ENCODE results near the gene RPGRIP1L. TPM values are rescaled to one million over a fixed set of nuclear protein-coding genes. Genes with fewer than 3 reads are reported as not detected.

Gene RPGRIP1L
- total RNA-seq, 1 donor from 2014 or later = 0.96 TPM

DNA sequence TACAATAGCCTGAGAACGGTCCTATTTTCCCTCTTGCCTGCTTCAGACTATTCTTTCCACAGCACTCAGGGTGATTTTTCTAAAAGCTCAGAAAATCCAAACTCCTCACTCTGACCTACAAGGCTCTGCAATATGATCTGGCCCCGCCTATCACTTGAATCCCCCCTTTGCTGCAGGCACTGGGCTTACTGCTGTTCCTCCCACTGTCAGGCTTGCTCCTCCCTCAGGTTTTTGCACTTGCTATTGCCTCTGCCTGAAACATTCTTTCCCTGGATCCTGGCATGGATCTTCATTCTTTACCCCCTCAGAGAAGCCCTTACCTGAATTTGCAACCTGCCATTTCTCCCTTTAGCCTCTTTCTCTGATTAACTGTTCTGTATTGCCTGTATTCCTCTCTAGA is 52.3 kb downstream of the RPGRIP1L start:
- H3K4me3 ChIP-seq = no peak overlapping the region
- TF ChIP-seq, protein P1, sequence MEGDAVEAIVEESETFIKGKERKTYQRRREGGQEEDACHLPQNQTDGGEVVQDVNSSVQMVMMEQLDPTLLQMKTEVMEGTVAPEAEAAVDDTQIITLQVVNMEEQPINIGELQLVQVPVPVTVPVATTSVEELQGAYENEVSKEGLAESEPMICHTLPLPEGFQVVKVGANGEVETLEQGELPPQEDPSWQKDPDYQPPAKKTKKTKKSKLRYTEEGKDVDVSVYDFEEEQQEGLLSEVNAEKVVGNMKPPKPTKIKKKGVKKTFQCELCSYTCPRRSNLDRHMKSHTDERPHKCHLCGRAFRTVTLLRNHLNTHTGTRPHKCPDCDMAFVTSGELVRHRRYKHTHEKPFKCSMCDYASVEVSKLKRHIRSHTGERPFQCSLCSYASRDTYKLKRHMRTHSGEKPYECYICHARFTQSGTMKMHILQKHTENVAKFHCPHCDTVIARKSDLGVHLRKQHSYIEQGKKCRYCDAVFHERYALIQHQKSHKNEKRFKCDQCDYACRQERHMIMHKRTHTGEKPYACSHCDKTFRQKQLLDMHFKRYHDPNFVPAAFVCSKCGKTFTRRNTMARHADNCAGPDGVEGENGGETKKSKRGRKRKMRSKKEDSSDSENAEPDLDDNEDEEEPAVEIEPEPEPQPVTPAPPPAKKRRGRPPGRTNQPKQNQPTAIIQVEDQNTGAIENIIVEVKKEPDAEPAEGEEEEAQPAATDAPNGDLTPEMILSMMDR (IDR thresholded peaks at IDR 0.05) = no peak
- no peaks in the 10 kb centered on the region for H3K9me3 ChIP-seq
- no peak overlapping the region for H3K27ac ChIP-seq
- intact Hi-C loops (cut with DNase I) = no loop called here
- no peak for DNase-seq (ENCODE audit: low spot score in 2 of 2)
- H3K27me3 ChIP-seq = no peaks in the 10 kb centered on the region
- H3K4me1 ChIP-seq = no peaks in the 10 kb centered on the region
- H3K36me3 ChIP-seq = peaks cover 0 to 13% of the 10 kb centered on the region in 2 donors

DNA sequence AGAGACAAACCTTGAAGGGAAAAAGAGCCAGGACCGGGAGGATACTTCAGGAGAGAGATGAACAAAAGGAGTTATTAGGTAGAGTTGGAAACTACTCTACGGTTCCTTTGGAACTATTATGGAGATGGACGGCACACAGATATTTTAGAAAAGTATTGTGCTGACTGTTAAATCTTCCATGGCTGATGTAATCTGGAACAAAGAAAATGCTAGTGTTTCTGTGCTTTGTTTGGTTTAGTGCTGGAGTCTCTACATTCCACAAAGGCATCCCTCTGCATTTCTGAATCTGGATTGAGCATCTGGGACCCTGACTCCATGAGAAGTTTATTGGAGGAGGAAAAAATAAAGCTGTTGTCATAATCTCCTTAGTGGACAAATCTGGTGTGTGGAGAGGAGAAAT is 57.2 kb downstream of the RPGRIP1L start:
- Histone ChIP-seq H3K9me3 (peaks cover 0 to 8% of the 10 kb centered on the region in 2 donors), H3K36me3 (peaks cover 2 to 13% of the 10 kb centered on the region in 2 donors), H3K4me1 (no peaks in the 10 kb centered on the region), H3K27me3 (no peaks in the 10 kb centered on the region), H3K27ac (no peak overlapping the region), H3K4me3 (no peak overlapping the region)
- intact Hi-C loops (cut with DNase I) = no loop called here
- DNase-seq (ENCODE audit: low spot score in 2 of 2) = no peak
- TF ChIP-seq, protein P1 (IDR thresholded peaks at IDR 0.05) = no peak

DNA sequence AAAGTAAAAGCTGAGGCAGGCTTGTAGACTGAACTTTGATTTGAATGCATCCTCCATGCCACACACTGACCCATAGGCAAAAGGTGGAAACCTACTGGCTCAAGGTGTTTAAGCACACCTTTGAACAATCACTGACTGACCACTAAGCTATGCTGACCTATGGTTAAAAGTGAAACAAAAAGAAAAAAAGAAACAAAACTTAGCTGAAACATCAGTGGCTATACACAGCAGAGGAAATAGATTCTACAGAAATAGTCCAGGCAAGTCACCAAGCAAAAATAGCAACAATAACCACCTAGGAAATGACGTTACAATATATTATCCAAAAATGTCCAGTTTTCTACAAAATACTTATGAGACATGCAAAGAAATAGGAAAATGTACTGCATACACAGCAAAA is 60.2 kb downstream of the RPGRIP1L start:
- Histone ChIP-seq H3K36me3 (peaks cover 2 to 13% of the 10 kb centered on the region in 2 donors), H3K9me3 (peaks cover 0 to 8% of the 10 kb centered on the region in 2 donors), H3K27ac (no peak overlapping the region), H3K4me1 (no peaks in the 10 kb centered on the region), H3K4me3 (no peak overlapping the region), H3K27me3 (no peaks in the 10 kb centered on the region)
- DNase-seq (ENCODE audit: low spot score in 2 of 2) = no peak
- intact Hi-C loops (cut with DNase I) = no loop called here
- TF ChIP-seq, protein P1 (IDR thresholded peaks at IDR 0.05) = no peak

DNA sequence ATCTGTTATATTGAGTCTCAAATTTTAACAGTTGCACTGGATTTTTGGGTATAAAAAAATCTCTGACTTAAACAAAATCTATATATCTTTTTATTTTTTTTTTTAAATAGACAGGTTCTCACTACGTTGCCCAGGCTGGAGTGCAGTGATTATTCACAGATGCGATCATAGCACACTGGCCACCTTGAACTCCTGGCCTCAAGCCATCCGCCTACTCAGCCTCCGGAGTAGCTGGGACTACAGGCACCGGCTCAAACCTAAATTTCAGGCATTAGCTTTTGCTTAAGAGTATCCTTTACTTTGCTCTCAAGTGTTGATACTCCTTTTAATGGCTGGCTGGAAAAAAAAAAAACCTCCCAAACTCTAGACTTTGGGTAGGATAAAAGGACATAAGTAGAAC is 61.6 kb downstream of the RPGRIP1L start:
- Histone ChIP-seq H3K4me1 (no peaks in the 10 kb centered on the region), H3K4me3 (no peak overlapping the region), H3K9me3 (peaks cover 0 to 8% of the 10 kb centered on the region in 2 donors), H3K27ac (no peak overlapping the region), H3K27me3 (no peaks in the 10 kb centered on the region), H3K36me3 (peaks cover 2 to 8% of the 10 kb centered on the region in 2 donors)
- intact Hi-C loops (cut with DNase I) = no loop called here
- no peak for DNase-seq (ENCODE audit: low spot score in 2 of 2)
- TF ChIP-seq, protein P1 (IDR thresholded peaks at IDR 0.05) = no peak

DNA sequence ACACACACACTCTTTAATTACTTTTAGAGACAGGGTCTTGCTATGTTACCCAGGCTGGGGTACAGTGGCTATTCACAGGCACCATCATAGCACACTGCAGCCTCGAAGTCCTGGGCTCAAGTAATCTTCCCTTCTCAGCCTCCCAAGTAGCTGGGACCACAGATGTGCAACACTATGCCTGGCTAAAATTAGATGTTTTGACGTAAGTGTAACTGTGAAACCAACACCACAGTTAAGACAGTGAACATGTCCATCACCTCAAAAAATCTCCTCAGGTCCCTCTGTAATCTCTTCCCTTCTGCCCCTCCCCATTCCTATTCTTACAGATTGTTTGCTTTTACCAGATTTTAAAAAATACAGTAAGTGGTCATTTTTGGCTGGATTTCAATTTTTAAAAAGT is 66.7 kb downstream of the RPGRIP1L start:
- H3K36me3 ChIP-seq = peaks cover 0 to 4% of the 10 kb centered on the region in 2 donors
- H3K4me1 ChIP-seq = no peaks in the 10 kb centered on the region
- H3K27ac ChIP-seq = no peak overlapping the region
- no peaks in the 10 kb centered on the region for H3K27me3 ChIP-seq
- no peak for DNase-seq (ENCODE audit: low spot score in 2 of 2)
- TF ChIP-seq, protein P1 (IDR thresholded peaks at IDR 0.05) = no peak
- H3K4me3 ChIP-seq = no peak overlapping the region
- no peaks in the 10 kb centered on the region for H3K9me3 ChIP-seq
- intact Hi-C loops (cut with DNase I) = no loop called here

DNA sequence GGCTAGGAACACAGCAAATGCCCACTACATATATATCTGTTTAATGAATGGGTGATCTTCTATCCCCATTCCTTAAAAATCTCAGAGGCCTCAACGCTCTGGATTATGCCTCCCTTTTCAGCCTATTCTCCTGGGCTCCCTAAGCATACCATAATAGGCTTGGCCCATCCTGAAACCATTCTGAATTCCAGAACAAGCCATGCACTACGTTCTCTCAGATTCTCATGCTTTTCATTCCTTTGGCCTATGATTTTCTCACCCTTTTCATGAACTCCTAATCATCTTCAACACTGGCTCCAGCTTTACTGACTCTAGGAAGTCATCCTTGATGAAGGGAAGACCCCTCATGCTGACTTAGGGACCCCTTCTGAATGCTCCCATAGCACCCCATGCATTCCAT is 71.1 kb downstream of the RPGRIP1L start:
- intact Hi-C loops (cut with DNase I) = no loop called here
- no peak for DNase-seq (ENCODE audit: low spot score in 2 of 2)
- H3K36me3 ChIP-seq = peaks cover 0 to 4% of the 10 kb centered on the region in 2 donors

More for the DNA sequence above, 71.1 kb downstream of the RPGRIP1L start:
- Histone ChIP-seq H3K4me1 (no peaks in the 10 kb centered on the region), H3K4me3 (no peak overlapping the region), H3K9me3 (no peaks in the 10 kb centered on the region), H3K27ac (no peak overlapping the region), H3K27me3 (no peaks in the 10 kb centered on the region)
- TF ChIP-seq, protein P1 (IDR thresholded peaks at IDR 0.05) = no peak

All from ascending aorta (tissue), 2 donors.